ENCODE data around the gene CDK11B.

Gene CDK11B

GRCh38 chr1:1614954-1615255 lies 43.9 kb downstream of the CDK11B start:
- DNase-seq, result no peak

- no peak for DNase-seq
Observed at GRCh38 chr1:1614204-1614953, 44.4 kb downstream of the CDK11B start.

GRCh38 chr1:1613509-1614082 lies 45.2 kb downstream of the CDK11B start:
- DNase-seq, result no peak

GRCh38 chr1:1612104-1612400 lies 46.8 kb downstream of the CDK11B start:
- no peak for DNase-seq

GRCh38 chr1:1610796-1611195 lies 48.0 kb downstream of the CDK11B start:
- no peak for DNase-seq

- no peak for DNase-seq
Observed at GRCh38 chr1:1609822-1610485, 48.9 kb downstream of the CDK11B start.

GRCh38 chr1:1606232-1606631 lies 52.6 kb downstream of the CDK11B start:
- no peak for DNase-seq

GRCh38 chr1:1605724-1606123 lies 53.1 kb downstream of the CDK11B start:
- DNase-seq, result no peak

- no peak for DNase-seq
Observed at GRCh38 chr1:1605034-1605591, 53.7 kb downstream of the CDK11B start.

- DNase-seq, result no peak
Observed at GRCh38 chr1:1604374-1605033, 54.3 kb downstream of the CDK11B start.

- no peak for DNase-seq
Observed at GRCh38 chr1:1603671-1604373, 55.0 kb downstream of the CDK11B start.

GRCh38 chr1:1602968-1603506 lies 55.8 kb downstream of the CDK11B start:
- no peak for DNase-seq

- DNase-seq, result no peak
Observed at GRCh38 chr1:1602304-1602967, 56.4 kb downstream of the CDK11B start.

- DNase-seq, result no peak
Observed at GRCh38 chr1:1601564-1602303, 57.1 kb downstream of the CDK11B start.

GRCh38 chr1:1600861-1601563 lies 57.8 kb downstream of the CDK11B start:
- DNase-seq, result no peak

GRCh38 chr1:1599935-1600860 lies 58.6 kb downstream of the CDK11B start, which contains the start of gene FNDC10:
Gene FNDC10 (minus strand): TSS chr1:1600135. CDS start chr1:1600015, 120 bp downstream.
- no peak for DNase-seq

GRCh38 chr1:1599030-1599934 lies 59.5 kb downstream of the CDK11B start:
- peak; percentile 35 for DNase-seq

GRCh38 chr1:1598720-1599029 lies 60.1 kb downstream of the CDK11B start:
- DNase-seq, result no peak

Data from fibroblast of skin of abdomen (primary cell).